AG04450 (cell line): ENCODE results near the gene UFD1. TPM values are rescaled to one million over a fixed set of nuclear protein-coding genes. Genes with fewer than 3 reads are reported as not detected.

ENCODE experiments used
- CTCF ChIA-PET: fragments of 300-600, 350-600 bp; formaldehyde crosslinking; extraction: SDS; loops from one replicate; lab custom pipeline; 2022; ENCODE audit warnings: antibody characterized with exemption, inconsistent platforms; lab: Charles Lee
- POLR2A ChIA-PET: fragments of 350-600 bp; formaldehyde crosslinking; extraction: SDS; loops from one replicate; lab custom pipeline; 2021; ENCODE audit warnings: antibody characterized with exemption, inconsistent platforms; lab: Yijun Ruan, JAX
- DNase-seq: peaks from one replicate; pipeline ENCODE4 v3.0.0-alpha.2; 2011; ENCODE audit warnings: low read depth, low spot score
- H3K27ac ChIP-seq: one replicate; pipeline ENCODE4 v1.5.1; 2012; ENCODE audit warnings: low read depth, low read length, control low read depth
- H3K27me3 ChIP-seq: one replicate; pipeline ENCODE4 v1.6.0; 2012; ENCODE audit warnings: low read length; ENCODE audit not compliant: control insufficient read depth, insufficient read depth
- H3K4me3 ChIP-seq: 2 replicates; pipeline ENCODE4 v1.5.1; 2011; ENCODE audit warnings: mild to moderate bottlenecking, low read depth, low read length, control low read depth
- H3K9me3 ChIP-seq: 2 replicates; pipeline ENCODE4 v1.5.1; 2012; ENCODE audit warnings: low read length; ENCODE audit not compliant: control insufficient read depth, insufficient read depth
- polyA plus RNA-seq: library from polyadenylated mRNA; depleted of rRNA; stranded (reverse); fragments of >200 nt; gene quantifications from 2 replicates; pipeline ENCODE4 v1.2.3, GENCODE V29; 2011
- TF ChIP-seq, protein P1 (sequence below): IDR thresholded peaks from 2 replicates; pipeline ENCODE4 v1.5.1; 2011; ENCODE audit warnings: low read depth, low read length, control low read depth, inconsistent platforms

UFD1 gene
- polyA plus RNA-seq, 1 experiment, result 87.3 TPM

DNA sequence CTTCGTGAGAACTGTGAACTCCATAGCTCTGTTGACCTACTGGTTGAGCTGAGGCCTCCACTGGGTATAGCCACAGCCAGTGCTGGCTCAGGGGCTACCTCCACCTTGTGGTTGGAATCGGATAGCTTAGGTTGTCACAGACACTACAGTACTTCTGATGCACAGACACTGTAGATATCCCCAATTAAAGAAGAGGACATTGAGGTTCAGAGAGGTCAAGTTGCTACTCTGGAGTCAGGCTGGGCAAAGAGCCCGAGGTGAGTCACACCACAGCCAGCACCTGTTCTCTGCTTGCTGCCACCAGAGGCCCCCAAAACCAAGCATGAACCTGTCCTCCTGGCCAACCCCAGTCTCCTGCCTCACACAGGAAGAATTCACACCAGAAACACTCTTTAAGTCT lies 5.4 kb downstream of the UFD1 start:
- Histone ChIP-seq H3K4me3 (no peak overlapping the region), H3K9me3 (no peaks in the 10 kb centered on the region; the same call in 1 of the 2 replicates), H3K27me3 (no peaks in the 10 kb centered on the region), H3K27ac (no peak overlapping the region)
- DNase-seq, result no peak
- TF ChIP-seq, protein P1, sequence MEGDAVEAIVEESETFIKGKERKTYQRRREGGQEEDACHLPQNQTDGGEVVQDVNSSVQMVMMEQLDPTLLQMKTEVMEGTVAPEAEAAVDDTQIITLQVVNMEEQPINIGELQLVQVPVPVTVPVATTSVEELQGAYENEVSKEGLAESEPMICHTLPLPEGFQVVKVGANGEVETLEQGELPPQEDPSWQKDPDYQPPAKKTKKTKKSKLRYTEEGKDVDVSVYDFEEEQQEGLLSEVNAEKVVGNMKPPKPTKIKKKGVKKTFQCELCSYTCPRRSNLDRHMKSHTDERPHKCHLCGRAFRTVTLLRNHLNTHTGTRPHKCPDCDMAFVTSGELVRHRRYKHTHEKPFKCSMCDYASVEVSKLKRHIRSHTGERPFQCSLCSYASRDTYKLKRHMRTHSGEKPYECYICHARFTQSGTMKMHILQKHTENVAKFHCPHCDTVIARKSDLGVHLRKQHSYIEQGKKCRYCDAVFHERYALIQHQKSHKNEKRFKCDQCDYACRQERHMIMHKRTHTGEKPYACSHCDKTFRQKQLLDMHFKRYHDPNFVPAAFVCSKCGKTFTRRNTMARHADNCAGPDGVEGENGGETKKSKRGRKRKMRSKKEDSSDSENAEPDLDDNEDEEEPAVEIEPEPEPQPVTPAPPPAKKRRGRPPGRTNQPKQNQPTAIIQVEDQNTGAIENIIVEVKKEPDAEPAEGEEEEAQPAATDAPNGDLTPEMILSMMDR, result no peak
- ChIA-PET POLR2A (no interaction called here), CTCF (interaction anchor here (1.1 to 2.9 kb wide), 5 partner anchors 10 to 180 kb away, joined by 3 to 10 read pairs (median 7); no protein-coding TSS in a partner anchor)

DNA sequence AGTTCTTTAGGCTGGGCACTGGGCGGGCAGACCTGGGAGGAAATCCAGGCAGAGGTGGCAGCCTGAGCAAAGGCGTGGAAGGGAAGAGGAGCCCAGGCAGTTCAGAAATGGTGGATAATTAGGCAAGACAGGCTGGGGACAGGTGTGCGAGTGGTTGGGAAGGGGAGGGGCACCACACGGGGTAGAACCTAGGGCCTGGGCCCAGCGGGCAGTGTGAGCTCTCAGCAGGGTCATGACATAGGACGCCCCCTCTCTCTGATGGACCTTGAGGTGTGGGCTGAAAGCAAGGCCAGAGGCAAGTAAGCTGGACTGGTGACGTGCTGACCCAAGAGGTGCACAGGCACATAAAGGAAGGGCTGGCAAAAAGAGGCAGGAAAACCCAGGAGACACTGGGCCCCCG lies 6.8 kb downstream of the UFD1 start:
- H3K27me3 ChIP-seq, result no peaks in the 10 kb centered on the region
- TF ChIP-seq, protein P1, result no peak
- H3K9me3 ChIP-seq, result no peaks in the 10 kb centered on the region
- ChIA-PET POLR2A (no interaction called here), CTCF (interaction anchor here (2.9 kb wide), 1 partner anchor 158 kb away, joined by 10 read pairs; no protein-coding TSS in a partner anchor)
- H3K4me3 ChIP-seq, result no peak overlapping the region
- H3K27ac ChIP-seq, result no peak overlapping the region
- DNase-seq, result no peak

DNA sequence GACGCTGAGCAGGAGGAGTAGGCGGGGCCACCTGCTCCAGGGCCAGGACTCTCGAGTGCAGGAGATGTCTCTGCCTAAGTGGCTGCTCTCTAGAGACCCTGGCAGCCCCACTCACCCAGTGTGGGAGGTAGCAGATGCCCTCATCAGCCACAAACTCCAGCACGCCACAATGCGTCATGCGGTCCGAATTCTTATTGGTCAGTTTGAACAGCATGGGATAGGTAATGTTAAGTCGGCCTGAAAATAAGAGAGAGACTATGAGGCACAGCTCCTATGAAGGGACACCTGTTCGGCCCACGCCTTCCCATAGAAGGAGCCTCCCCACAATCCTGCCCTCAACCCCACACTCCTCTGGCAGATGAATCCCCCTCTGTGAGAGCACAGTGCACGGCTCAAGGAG lies 7.4 kb downstream of the UFD1 start:
- Histone ChIP-seq H3K27me3 (no peaks in the 10 kb centered on the region), H3K27ac (no peak overlapping the region), H3K9me3 (no peaks in the 10 kb centered on the region), H3K4me3 (no peak overlapping the region)
- CTCF ChIA-PET, result no interaction called here
- no peak for DNase-seq
- TF ChIP-seq, protein P1, result no peak
- POLR2A ChIA-PET, result no interaction called here

DNA sequence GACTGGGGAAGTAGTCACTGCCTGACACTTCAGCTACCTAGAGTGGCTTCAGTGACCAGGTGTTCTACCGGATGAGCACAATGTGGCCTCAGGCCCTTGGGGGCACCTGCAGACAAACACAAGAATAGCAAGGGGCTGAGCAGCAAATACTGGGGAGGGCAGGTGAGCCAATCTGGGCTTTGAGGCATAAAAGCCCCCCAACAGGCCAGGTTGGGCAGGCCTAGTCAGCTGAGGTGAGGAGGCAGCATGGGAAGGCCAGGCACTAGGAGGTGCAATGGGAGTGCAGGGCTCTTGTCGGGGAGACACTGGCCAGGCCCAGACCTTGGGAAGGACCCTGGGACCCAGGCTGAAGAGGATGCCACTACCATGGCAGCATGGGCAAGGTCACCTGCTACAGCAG lies 9.0 kb downstream of the UFD1 start:
- no peak overlapping the region for H3K4me3 ChIP-seq
- ChIA-PET CTCF (no interaction called here), POLR2A (no interaction called here)
- no peak overlapping the region for H3K27ac ChIP-seq
- TF ChIP-seq, protein P1, result no peak
- no peak for DNase-seq
- no peaks in the 10 kb centered on the region for H3K27me3 ChIP-seq
- H3K9me3 ChIP-seq, result no peaks in the 10 kb centered on the region

DNA sequence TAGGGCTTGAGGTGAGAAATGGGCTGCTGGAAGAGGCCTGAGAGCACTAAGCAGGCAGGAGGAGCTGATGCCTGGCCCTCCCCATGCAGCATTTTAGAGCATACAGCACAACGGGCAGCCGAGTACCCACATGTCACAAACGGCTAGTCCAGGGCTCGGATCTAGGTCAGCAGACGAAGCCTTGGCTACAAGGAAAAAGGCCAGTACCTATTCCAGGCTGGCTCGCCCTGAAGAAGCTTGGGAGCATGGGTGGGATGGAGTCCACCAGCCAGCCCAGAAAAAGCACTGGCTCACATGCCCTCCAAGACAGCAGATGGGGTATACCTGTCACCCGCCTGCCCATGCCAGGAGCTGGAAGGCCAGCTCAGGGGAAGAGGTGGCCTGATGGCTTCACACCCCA lies 9.6 kb downstream of the UFD1 start:
- TF ChIP-seq, protein P1, result no peak
- H3K4me3 ChIP-seq, result no peak overlapping the region
- no peaks in the 10 kb centered on the region for H3K9me3 ChIP-seq
- DNase-seq, result no peak
- H3K27ac ChIP-seq, result no peak overlapping the region
- no peaks in the 10 kb centered on the region for H3K27me3 ChIP-seq
- CTCF ChIA-PET, result no interaction called here
- POLR2A ChIA-PET, result no interaction called here
